ENCODE data around the gene CHEK2.
"Not testable (repeated sequence)": the region's sequence is repeated elsewhere in the genome, so short reads cannot be mapped to it uniquely, and the experiment has no call there.

CHEK2 gene

DNA sequence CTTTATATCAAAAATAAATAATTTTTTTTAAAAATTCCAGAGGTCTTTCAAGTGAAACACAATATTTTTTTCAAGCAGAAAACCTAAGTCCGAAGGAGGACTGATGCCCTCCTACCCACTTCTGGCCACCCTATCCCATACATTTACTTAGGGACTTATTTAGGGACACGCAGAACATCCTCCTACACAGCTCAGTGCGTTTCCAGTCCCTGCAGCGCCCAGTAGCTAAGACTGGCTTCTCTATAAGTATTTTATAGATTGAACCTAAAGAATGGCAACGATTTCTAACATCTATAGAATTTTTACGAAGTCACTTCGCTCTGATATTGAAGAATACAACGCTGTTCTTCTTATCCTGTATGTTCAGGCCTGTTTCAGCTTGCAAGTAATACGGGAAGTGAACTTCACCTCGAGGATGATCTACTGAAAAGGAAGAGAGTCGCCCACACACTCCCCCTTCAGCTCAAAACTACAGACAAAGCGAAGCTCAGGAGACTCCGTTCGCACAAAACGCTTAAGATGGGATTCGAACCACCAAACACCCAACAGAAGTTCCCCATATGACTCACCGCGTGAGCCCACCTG, 328 bp downstream of the CHEK2 start:
- TF ChIP-seq, protein P1, sequence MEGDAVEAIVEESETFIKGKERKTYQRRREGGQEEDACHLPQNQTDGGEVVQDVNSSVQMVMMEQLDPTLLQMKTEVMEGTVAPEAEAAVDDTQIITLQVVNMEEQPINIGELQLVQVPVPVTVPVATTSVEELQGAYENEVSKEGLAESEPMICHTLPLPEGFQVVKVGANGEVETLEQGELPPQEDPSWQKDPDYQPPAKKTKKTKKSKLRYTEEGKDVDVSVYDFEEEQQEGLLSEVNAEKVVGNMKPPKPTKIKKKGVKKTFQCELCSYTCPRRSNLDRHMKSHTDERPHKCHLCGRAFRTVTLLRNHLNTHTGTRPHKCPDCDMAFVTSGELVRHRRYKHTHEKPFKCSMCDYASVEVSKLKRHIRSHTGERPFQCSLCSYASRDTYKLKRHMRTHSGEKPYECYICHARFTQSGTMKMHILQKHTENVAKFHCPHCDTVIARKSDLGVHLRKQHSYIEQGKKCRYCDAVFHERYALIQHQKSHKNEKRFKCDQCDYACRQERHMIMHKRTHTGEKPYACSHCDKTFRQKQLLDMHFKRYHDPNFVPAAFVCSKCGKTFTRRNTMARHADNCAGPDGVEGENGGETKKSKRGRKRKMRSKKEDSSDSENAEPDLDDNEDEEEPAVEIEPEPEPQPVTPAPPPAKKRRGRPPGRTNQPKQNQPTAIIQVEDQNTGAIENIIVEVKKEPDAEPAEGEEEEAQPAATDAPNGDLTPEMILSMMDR (IDR thresholded peaks at IDR 0.05; ENCODE audit: borderline replicate concordance, control extremely low read depth, extremely low read depth, insufficient read depth, missing control alignments), result no peak
- no peak for DNase-seq (ENCODE audit: low spot score)
- in situ Hi-C loops (cut with MboI; ENCODE audit: low sequenced_read_pairs, unreplicated experiment), result no loop called here

- DNase-seq (ENCODE audit: low spot score); in situ Hi-C loops (cut with MboI; ENCODE audit: low sequenced_read_pairs, unreplicated experiment): not testable (repeated sequence)
These were observed 2.7 kb downstream of the CHEK2 start for GRCh38 chr22:28738876-28739275.

- in situ Hi-C loops (cut with MboI; ENCODE audit: low sequenced_read_pairs, unreplicated experiment), result no loop called here
- TF ChIP-seq, protein P1 (IDR thresholded peaks at IDR 0.05; ENCODE audit: borderline replicate concordance, control extremely low read depth, extremely low read depth, insufficient read depth, missing control alignments), result no peak
- no peak for DNase-seq (ENCODE audit: low spot score)
These were observed 3.9 kb downstream of the CHEK2 start for GRCh38 chr22:28737701-28738100.

DNA sequence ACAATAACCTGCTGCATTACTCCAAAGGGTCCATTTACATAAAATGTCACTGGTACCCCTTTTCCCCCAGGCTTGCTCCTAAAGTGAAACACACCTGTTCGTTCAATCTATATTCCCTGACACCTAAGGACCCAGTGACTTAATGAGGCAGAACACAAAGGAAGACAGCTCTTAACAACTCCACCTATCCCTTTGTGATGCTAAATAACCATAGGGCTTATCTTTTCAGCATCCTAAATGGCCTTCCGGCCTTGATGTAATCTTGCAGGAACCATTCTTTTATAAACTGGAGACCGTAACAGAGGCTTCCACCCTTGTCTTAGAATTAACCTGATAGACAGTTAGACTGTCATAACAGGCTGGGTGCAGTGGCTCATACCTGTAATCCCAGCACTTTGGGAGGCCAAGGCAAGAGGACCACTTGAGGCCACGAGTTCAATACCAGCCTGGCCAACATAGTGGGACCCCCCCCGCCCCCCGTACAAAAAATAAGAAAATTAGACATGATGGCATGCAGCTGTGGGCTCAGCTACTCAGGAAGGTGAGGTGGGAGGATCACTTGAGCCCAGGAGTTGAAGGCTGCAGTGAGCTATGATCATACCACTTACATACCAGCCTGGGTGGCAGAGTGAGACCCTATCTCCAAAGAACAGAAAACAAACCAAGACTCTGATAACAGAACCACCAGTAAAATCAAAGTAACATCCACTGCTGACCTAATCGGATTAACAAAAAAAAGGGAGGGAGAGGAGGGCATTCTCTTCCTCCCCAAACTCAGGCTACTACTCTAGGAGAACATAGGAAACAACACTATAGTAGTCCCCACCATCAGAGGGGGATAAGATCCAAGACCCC, 5.1 kb downstream of the CHEK2 start:
- in situ Hi-C loops (cut with MboI; ENCODE audit: low sequenced_read_pairs, unreplicated experiment), result no loop called here
- DNase-seq (ENCODE audit: low spot score), result no peak
- TF ChIP-seq, protein P1 (IDR thresholded peaks at IDR 0.05; ENCODE audit: borderline replicate concordance, control extremely low read depth, extremely low read depth, insufficient read depth, missing control alignments), result no peak

GRCh38 chr22:28734393-28734792, 7.2 kb downstream of the CHEK2 start:
- in situ Hi-C loops (cut with MboI; ENCODE audit: low sequenced_read_pairs, unreplicated experiment), result no loop called here
- DNase-seq (ENCODE audit: low spot score), result no peak
- TF ChIP-seq, protein P1 (IDR thresholded peaks at IDR 0.05; ENCODE audit: borderline replicate concordance, control extremely low read depth, extremely low read depth, insufficient read depth, missing control alignments), result no peak

DNA sequence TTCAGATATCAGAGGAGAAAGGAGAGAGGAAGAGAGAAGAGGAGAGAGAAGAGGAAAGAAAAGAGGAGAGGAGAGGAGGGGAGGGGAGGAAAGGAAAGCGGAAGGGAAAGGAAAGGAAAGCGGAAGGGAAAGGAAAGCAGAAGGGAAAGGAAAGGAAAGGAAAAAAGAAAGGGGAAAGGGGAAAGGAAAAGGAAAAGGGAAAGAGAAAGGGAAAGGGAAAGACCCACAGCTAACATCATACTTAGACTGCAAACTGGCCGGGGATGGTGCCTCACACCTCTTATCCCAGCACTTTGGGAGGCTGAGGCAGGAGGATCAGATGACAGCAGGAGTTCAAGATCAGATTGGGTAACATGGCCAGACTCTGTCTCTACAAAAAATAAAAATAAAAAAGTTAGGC, 11.4 kb downstream of the CHEK2 start:
- TF ChIP-seq, protein P1 (IDR thresholded peaks at IDR 0.05; ENCODE audit: borderline replicate concordance, control extremely low read depth, extremely low read depth, insufficient read depth, missing control alignments), result no peak
- in situ Hi-C loops (cut with MboI; ENCODE audit: low sequenced_read_pairs, unreplicated experiment), result no loop called here
- DNase-seq (ENCODE audit: low spot score), result no peak

- in situ Hi-C loops (cut with MboI; ENCODE audit: low sequenced_read_pairs, unreplicated experiment), result no loop called here
- DNase-seq (ENCODE audit: low spot score), result no peak
- TF ChIP-seq, protein P1 (IDR thresholded peaks at IDR 0.05; ENCODE audit: borderline replicate concordance, control extremely low read depth, extremely low read depth, insufficient read depth, missing control alignments), result no peak
These were observed 12.9 kb downstream of the CHEK2 start for GRCh38 chr22:28728621-28729313.

Data from GM13976 (cell line).